Renal cortical epithelial cell (primary cell): ENCODE results near the gene CTRL. TPM values are rescaled to one million over a fixed set of nuclear protein-coding genes. Genes with fewer than 3 reads are reported as not detected.
A peak's percentile ranks its signal among the peaks of the same experiment; 100 is the strongest.

Experiments
- DNase-seq: peaks from one replicate; pipeline ENCODE4 v3.0.0-alpha.2; 2011; ENCODE audit warnings: low read depth
- total RNA-seq: library from RNA; depleted of rRNA; stranded (reverse); fragments of >200 nt; gene quantifications from 2 replicates; pipeline ENCODE4 v1.2.3, GENCODE V29; 2014

CTRL gene
- total RNA-seq, 1 donor from 2014 or later: 0.15 TPM

- DNase-seq: no peak
Measured at GRCh38 chr16:67892375-67892774, 39.3 kb downstream of the CTRL start.

- no peak for DNase-seq
Measured at GRCh38 chr16:67888331-67888730, 43.3 kb downstream of the CTRL start.

- no peak for DNase-seq
Measured at GRCh38 chr16:67886387-67886786, 45.3 kb downstream of the CTRL start.

- DNase-seq: no peak
Measured at GRCh38 chr16:67885976-67886375, 45.7 kb downstream of the CTRL start.

- DNase-seq: no peak
Measured at GRCh38 chr16:67885545-67885944, 46.1 kb downstream of the CTRL start.

- DNase-seq: peak; percentile 40
Measured at GRCh38 chr16:67884684-67885083, 47.0 kb downstream of the CTRL start, which contains the start of gene NRN1L. Gene NRN1L, plus strand, starts transcription at chr16:67884885. Its CDS starts 19 bp downstream, at chr16:67884904.

GRCh38 chr16:67883872-67884261 lies 47.8 kb downstream of the CTRL start:
- peak; percentile 21 for DNase-seq

- DNase-seq: no peak
Measured at GRCh38 chr16:67883146-67883871, 48.4 kb downstream of the CTRL start.

- no peak for DNase-seq
Measured at GRCh38 chr16:67882374-67883145, 49.1 kb downstream of the CTRL start.

- no peak for DNase-seq
Measured at GRCh38 chr16:67881621-67882161, 50.0 kb downstream of the CTRL start.

- DNase-seq: no peak
Measured at GRCh38 chr16:67880584-67880983, 51.1 kb downstream of the CTRL start.

GRCh38 chr16:67879936-67880335 lies 51.7 kb downstream of the CTRL start:
- DNase-seq: no peak

Other genes starting within 250 kb of the CTRL start
- 24.7 and 33.6 TPM in 2 replicates for gene GFOD2, start 212.5 kb downstream of the CTRL start, total RNA-seq
- gene RANBP10, start 125.3 kb downstream of the CTRL start, total RNA-seq: 2.4 and 11.0 TPM in 2 replicates
- under 0.01 and 4.8 TPM in 2 replicates for gene TSNAXIP1, start 125.0 kb downstream of the CTRL start, total RNA-seq
- 19.6 and 36.1 TPM in 2 replicates for gene THAP11, start 89.5 kb downstream of the CTRL start, total RNA-seq
- gene NUTF2, start 84.9 kb downstream of the CTRL start, total RNA-seq: 204 and 241 TPM in 2 replicates
- gene CENPT, start 84.2 kb downstream of the CTRL start, total RNA-seq: 34.7 and 37.2 TPM in 2 replicates
- gene EDC4, start 58.8 kb downstream of the CTRL start, total RNA-seq: 48.4 and 62.9 TPM in 2 replicates
- not detected in 2 replicates for gene NRN1L, start 47.0 kb downstream of the CTRL start, total RNA-seq
- 14.8 and 39.7 TPM in 2 replicates for gene PSKH1, start 38.6 kb downstream of the CTRL start, total RNA-seq
- gene PSMB10, start 5.0 kb upstream of the CTRL start, total RNA-seq: 26.4 and 143 TPM in 2 replicates
- gene LCAT, start 12.3 kb upstream of the CTRL start, total RNA-seq: 2.1 and 5.8 TPM in 2 replicates
- 42.0 and 104 TPM in 2 replicates for gene SLC12A4, start 36.8 kb upstream of the CTRL start, total RNA-seq
- gene DPEP3, start 48.6 kb upstream of the CTRL start, total RNA-seq: not detected in 2 replicates
- gene DPEP2, start 67.6 kb upstream of the CTRL start, total RNA-seq: not detected in 2 replicates
- gene DPEP2NB, start 84.0 kb upstream of the CTRL start, total RNA-seq: not detected in 2 replicates
- gene DDX28, start 91.4 kb upstream of the CTRL start, total RNA-seq: 12.9 TPM in 2 replicates
- 19.0 and 23.8 TPM in 2 replicates for gene DUS2, start 91.4 kb upstream of the CTRL start, total RNA-seq
- 6.1 and 17.4 TPM in 2 replicates for gene NFATC3, start 153.5 kb upstream of the CTRL start, total RNA-seq